ENCODE measurements around the gene OLFML2A.
"Not testable (repeated sequence)": the region's sequence is repeated elsewhere in the genome, so short reads cannot be mapped to it uniquely, and the experiment has no call there.

Gene OLFML2A

GRCh38 chr9:124735121-124735520, 41.8 kb upstream of the OLFML2A start:
- H2AFZ ChIP-seq (ENCODE audit: low read depth, low read length, severe bottlenecking): no peak overlapping the region
- no peak overlapping the region for H3K27ac ChIP-seq (ENCODE audit: low read depth, low read length)

GRCh38 chr9:124738075-124738474, 38.9 kb upstream of the OLFML2A start:
- H4K20me1 ChIP-seq (ENCODE audit: low read depth, low read length); H3K27me3 ChIP-seq (ENCODE audit: low read length); H3K79me2 ChIP-seq (ENCODE audit: insufficient read depth, low read length); H2AFZ ChIP-seq (ENCODE audit: low read depth, low read length, severe bottlenecking); H3F3A ChIP-seq (ENCODE audit: insufficient read depth); H3K9ac ChIP-seq (ENCODE audit: low read length); H3K36me3 ChIP-seq (ENCODE audit: low read length); H3K4me2 ChIP-seq (ENCODE audit: low read depth, low read length, poor library complexity, severe bottlenecking); H3K27ac ChIP-seq (ENCODE audit: low read depth, low read length); H3K9me2 ChIP-seq (replicated peaks; ENCODE audit: insufficient read depth, low read length); H3K9me3 ChIP-seq (ENCODE audit: insufficient read depth, low read length); H3K4me3 ChIP-seq (ENCODE audit: insufficient read depth, low read length, poor library complexity, severe bottlenecking): not testable (repeated sequence)

More at GRCh38 chr9:124735121-124735520, 41.8 kb upstream of the OLFML2A start:
- no peak overlapping the region for H3K4me2 ChIP-seq (ENCODE audit: low read depth, low read length, poor library complexity, severe bottlenecking)
- H3K9me3 ChIP-seq (ENCODE audit: insufficient read depth, low read length): no peaks in the 10 kb centered on the region
- no peak overlapping the region for H3K4me3 ChIP-seq (ENCODE audit: insufficient read depth, low read length, poor library complexity, severe bottlenecking)
- no peaks in the 10 kb centered on the region for H3K79me2 ChIP-seq (ENCODE audit: insufficient read depth, low read length)
- no peaks in the 10 kb centered on the region for H4K20me1 ChIP-seq (ENCODE audit: low read depth, low read length)
- no peak overlapping the region for H3K9ac ChIP-seq (ENCODE audit: low read length)
- no peaks in the 10 kb centered on the region for H3K9me2 ChIP-seq (replicated peaks; ENCODE audit: insufficient read depth, low read length)
- H3F3A ChIP-seq (ENCODE audit: insufficient read depth): no peaks in the 10 kb centered on the region
- H3K27me3 ChIP-seq (ENCODE audit: low read length): no peaks in the 10 kb centered on the region
- TF ChIP-seq EZH2phosphoT487 (conservative IDR thresholded peaks at IDR 0.05; ENCODE audit: low read length) (no peak), CTCF (IDR thresholded peaks at IDR 0.05; ENCODE audit: insufficient read depth, low read length, poor library complexity, severe bottlenecking) (no peak)
- H3K36me3 ChIP-seq (ENCODE audit: low read length): 0 out of 2 replicates have a peak, but pooled peaks cover 2% of the 10 kb centered on the region

GRCh38 chr9:124739360-124739759, 37.6 kb upstream of the OLFML2A start:
- no peaks in the 10 kb centered on the region for H3K79me2 ChIP-seq (ENCODE audit: insufficient read depth, low read length)
- H3K9me3 ChIP-seq (ENCODE audit: insufficient read depth, low read length): no peaks in the 10 kb centered on the region

GRCh38 chr9:124741149-124741548, 35.8 kb upstream of the OLFML2A start:
- no peak overlapping the region for H3K4me3 ChIP-seq (ENCODE audit: insufficient read depth, low read length, poor library complexity, severe bottlenecking)
- H4K20me1 ChIP-seq (ENCODE audit: low read depth, low read length): no peaks in the 10 kb centered on the region
- no peak overlapping the region for H3K9ac ChIP-seq (ENCODE audit: low read length)
- H3K79me2 ChIP-seq (ENCODE audit: insufficient read depth, low read length): no peaks in the 10 kb centered on the region
- no peak for TF ChIP-seq EZH2phosphoT487 (conservative IDR thresholded peaks at IDR 0.05; ENCODE audit: low read length)
- TF ChIP-seq CTCF (IDR thresholded peaks at IDR 0.05; ENCODE audit: insufficient read depth, low read length, poor library complexity, severe bottlenecking): no peak
- no peaks in the 10 kb centered on the region for H3K36me3 ChIP-seq (ENCODE audit: low read length)
- H3K27me3 ChIP-seq (ENCODE audit: low read length): no peaks in the 10 kb centered on the region
- no peak overlapping the region for H3K4me2 ChIP-seq (ENCODE audit: low read depth, low read length, poor library complexity, severe bottlenecking)
- no peaks in the 10 kb centered on the region for H3K9me2 ChIP-seq (replicated peaks; ENCODE audit: insufficient read depth, low read length)
- H3F3A ChIP-seq (ENCODE audit: insufficient read depth): no peaks in the 10 kb centered on the region
- H2AFZ ChIP-seq (ENCODE audit: low read depth, low read length, severe bottlenecking): no peak overlapping the region
- H3K27ac ChIP-seq (ENCODE audit: low read depth, low read length): no peak overlapping the region
- no peaks in the 10 kb centered on the region for H3K9me3 ChIP-seq (ENCODE audit: insufficient read depth, low read length)

More at GRCh38 chr9:124739360-124739759, 37.6 kb upstream of the OLFML2A start:
- Histone ChIP-seq H3K27me3 (ENCODE audit: low read length) (no peaks in the 10 kb centered on the region), H3F3A (ENCODE audit: insufficient read depth) (no peaks in the 10 kb centered on the region), H3K4me2 (ENCODE audit: low read depth, low read length, poor library complexity, severe bottlenecking) (no peak overlapping the region), H3K9me2 (replicated peaks; ENCODE audit: insufficient read depth, low read length) (no peaks in the 10 kb centered on the region), H3K27ac (ENCODE audit: low read depth, low read length) (no peak overlapping the region), H3K9ac (ENCODE audit: low read length) (no peak overlapping the region), H2AFZ (ENCODE audit: low read depth, low read length, severe bottlenecking) (no peak overlapping the region), H3K4me3 (ENCODE audit: insufficient read depth, low read length, poor library complexity, severe bottlenecking) (no peak overlapping the region), H4K20me1 (ENCODE audit: low read depth, low read length) (no peaks in the 10 kb centered on the region), H3K36me3 (ENCODE audit: low read length) (no peaks in the 10 kb centered on the region)
- TF ChIP-seq CTCF (IDR thresholded peaks at IDR 0.05; ENCODE audit: insufficient read depth, low read length, poor library complexity, severe bottlenecking) (no peak), EZH2phosphoT487 (conservative IDR thresholded peaks at IDR 0.05; ENCODE audit: low read length) (no peak)
